ENCODE measurements around the gene KLHL29. TPM values are rescaled to one million over a fixed set of nuclear protein-coding genes. Genes with fewer than 3 reads are reported as not detected.

KLHL29 gene
- total and polyA plus RNA-seq, 2 donors (not counting 3 experiments of a cell fraction or from before 2014, with no cell fraction given): 4.6 to 12.7 TPM

GRCh38 chr2:23518481-23519333 lies 133.7 kb downstream of the KLHL29 start:
- POLR2A ChIA-PET: no interaction called here
- H3K4me2 ChIP-seq (ENCODE audit: insufficient read depth, low read length): no peak overlapping the region
- FAIRE-seq (no peak), DNase-seq (ENCODE audit: low read depth, low spot score) (no peak)
- no peak overlapping the region for H3K4me3 ChIP-seq (replicated peaks in 1 of 3; ENCODE audit: insufficient read depth in 1 of 3, low read depth in 1 of 3, low read length in 3 of 3)
- H3K36me3 ChIP-seq (ENCODE audit: control insufficient read depth in 2 of 2, extremely low read depth in 1 of 2, insufficient read depth in 2 of 2, low read length in 2 of 2): no peaks in the 10 kb centered on the region
- H3K4me1 ChIP-seq (ENCODE audit: control insufficient read depth, extremely low read depth, insufficient read depth, low read length): no peaks in the 10 kb centered on the region
- H3K9me1 ChIP-seq (replicated peaks; ENCODE audit: control insufficient read depth, extremely low read depth, insufficient read depth, low read length): no peaks in the 10 kb centered on the region
- no peaks in the 10 kb centered on the region for H4K20me1 ChIP-seq (replicated peaks; ENCODE audit: control insufficient read depth, extremely low read depth, insufficient read depth, low read length)
- H3K79me2 ChIP-seq (ENCODE audit: control insufficient read depth, insufficient read depth, low read length): no peaks in the 10 kb centered on the region
- dilution Hi-C loops (cut with MboI; ENCODE audit: extremely low pct_ligation_motif_present, low sequenced_read_pairs) (no loop called here), intact Hi-C loops (cut with micrococcal nuclease) (no loop called here)
- no peak overlapping the region for H3K9ac ChIP-seq (replicated peaks; ENCODE audit: extremely low read depth, insufficient read depth, low read length)
- no TSS peak for BruUV-seq (replicated peaks)
- H3K27me3 ChIP-seq (ENCODE audit: control insufficient read depth in 2 of 2, insufficient read depth in 2 of 2, low read length in 2 of 2): no peaks in the 10 kb centered on the region
- TF ChIP-seq POLR2AphosphoS5 (IDR thresholded peaks at IDR 0.05; ENCODE audit: insufficient read depth, low read depth, low read length) (no peak), POLR2A (IDR thresholded peaks at IDR 0.05; ENCODE audit: low read depth, low read length) (no peak), MYC (IDR thresholded peaks at IDR 0.05; ENCODE audit: low read depth, low read length) (no peak), JUN (IDR thresholded peaks at IDR 0.05; ENCODE audit: borderline replicate concordance, insufficient read depth, insufficient read length, low read depth) (no peak), FOS (IDR thresholded peaks at IDR 0.05; ENCODE audit: borderline replicate concordance, insufficient read depth, low read length) (no peak), GATA2 (IDR thresholded peaks at IDR 0.05; ENCODE audit: insufficient read depth, insufficient read length, low read depth, low read length) (no peak), EZH2 (IDR thresholded peaks at IDR 0.05; ENCODE audit: borderline replicate concordance, low read depth, low read length, severe bottlenecking) (no peak)
- TF ChIP-seq, protein P1, sequence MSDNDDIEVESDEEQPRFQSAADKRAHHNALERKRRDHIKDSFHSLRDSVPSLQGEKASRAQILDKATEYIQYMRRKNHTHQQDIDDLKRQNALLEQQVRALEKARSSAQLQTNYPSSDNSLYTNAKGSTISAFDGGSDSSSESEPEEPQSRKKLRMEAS (IDR thresholded peaks at IDR 0.05; ENCODE audit: insufficient read depth, insufficient read length): no peak
- TF ChIP-seq, protein P2, sequence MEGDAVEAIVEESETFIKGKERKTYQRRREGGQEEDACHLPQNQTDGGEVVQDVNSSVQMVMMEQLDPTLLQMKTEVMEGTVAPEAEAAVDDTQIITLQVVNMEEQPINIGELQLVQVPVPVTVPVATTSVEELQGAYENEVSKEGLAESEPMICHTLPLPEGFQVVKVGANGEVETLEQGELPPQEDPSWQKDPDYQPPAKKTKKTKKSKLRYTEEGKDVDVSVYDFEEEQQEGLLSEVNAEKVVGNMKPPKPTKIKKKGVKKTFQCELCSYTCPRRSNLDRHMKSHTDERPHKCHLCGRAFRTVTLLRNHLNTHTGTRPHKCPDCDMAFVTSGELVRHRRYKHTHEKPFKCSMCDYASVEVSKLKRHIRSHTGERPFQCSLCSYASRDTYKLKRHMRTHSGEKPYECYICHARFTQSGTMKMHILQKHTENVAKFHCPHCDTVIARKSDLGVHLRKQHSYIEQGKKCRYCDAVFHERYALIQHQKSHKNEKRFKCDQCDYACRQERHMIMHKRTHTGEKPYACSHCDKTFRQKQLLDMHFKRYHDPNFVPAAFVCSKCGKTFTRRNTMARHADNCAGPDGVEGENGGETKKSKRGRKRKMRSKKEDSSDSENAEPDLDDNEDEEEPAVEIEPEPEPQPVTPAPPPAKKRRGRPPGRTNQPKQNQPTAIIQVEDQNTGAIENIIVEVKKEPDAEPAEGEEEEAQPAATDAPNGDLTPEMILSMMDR (IDR thresholded peaks at IDR 0.05; ENCODE audit: extremely low read depth in 1 of 2, insufficient read depth in 1 of 2, low read depth in 1 of 2, low read length in 2 of 2): no peak
- H2AFZ ChIP-seq (ENCODE audit: low read depth, low read length): no peak overlapping the region
- H3K27ac ChIP-seq (ENCODE audit: insufficient read depth, low read depth, low read length): no peak overlapping the region
- H3K9me3 ChIP-seq (replicated peaks; ENCODE audit: control insufficient read depth, insufficient read depth, low read length): no peaks in the 10 kb centered on the region
- CTCF ChIA-PET: no interaction called here

Measured in endothelial cell of umbilical vein (primary cell).